HG03108 (cell line): ENCODE results near the gene COMMD9.

Experiments used
- ATAC-seq: cut with Tn5 transposase; IDR thresholded peaks from one replicate; pipeline ENCODE4 v1.9.1; 2021; ENCODE audit warnings: moderate library complexity; ENCODE audit not compliant: unreplicated experiment

COMMD9 gene

GRCh38 chr11:36296884-36297543, 7.8 kb upstream of the COMMD9 start:
- no peak for ATAC-seq

- no peak for ATAC-seq
Observed at GRCh38 chr11:36295926-36296325, 6.7 kb upstream of the COMMD9 start, which contains the start of gene PRR5L. Gene PRR5L (plus strand): TSS chr11:36296288. CDS start chr11:36401122, 104,834 bp downstream.

GRCh38 chr11:36292311-36292722, 3.1 kb upstream of the COMMD9 start:
- ATAC-seq: no peak

GRCh38 chr11:36288442-36289225, 590 bp downstream of the COMMD9 start:
- ATAC-seq: no peak

- ATAC-seq: no peak
Observed at GRCh38 chr11:36282926-36283325, 6.3 kb downstream of the COMMD9 start.

- ATAC-seq: no peak
Observed at GRCh38 chr11:36281850-36282249, 7.4 kb downstream of the COMMD9 start.

- no peak for ATAC-seq
Observed at GRCh38 chr11:36280531-36280930, 8.7 kb downstream of the COMMD9 start.

GRCh38 chr11:36278531-36279282, 10.5 kb downstream of the COMMD9 start:
- no peak for ATAC-seq

GRCh38 chr11:36274414-36274813, 14.8 kb downstream of the COMMD9 start:
- ATAC-seq: no peak

- ATAC-seq: no peak
Observed at GRCh38 chr11:36273110-36273509, 16.1 kb downstream of the COMMD9 start.

- no peak for ATAC-seq
Observed at GRCh38 chr11:36271794-36272407, 17.3 kb downstream of the COMMD9 start.

- no peak for ATAC-seq
Observed at GRCh38 chr11:36270701-36271100, 18.5 kb downstream of the COMMD9 start.

- no peak for ATAC-seq
Observed at GRCh38 chr11:36268337-36268985, 20.8 kb downstream of the COMMD9 start.

GRCh38 chr11:36266767-36267166, 22.5 kb downstream of the COMMD9 start:
- ATAC-seq: no peak

- peak; percentile 58 for ATAC-seq
Observed at GRCh38 chr11:36265793-36266628, 23.2 kb downstream of the COMMD9 start.

GRCh38 chr11:36264973-36265344, 24.3 kb downstream of the COMMD9 start:
- no peak for ATAC-seq

- no peak for ATAC-seq
Observed at GRCh38 chr11:36264011-36264972, 24.9 kb downstream of the COMMD9 start.

- no peak for ATAC-seq
Observed at GRCh38 chr11:36261094-36261493, 28.1 kb downstream of the COMMD9 start.
